ENCODE measurements around the gene SLC9A7.
"Not testable (repeated sequence)": the region's sequence is repeated elsewhere in the genome, so short reads cannot be mapped to it uniquely, and the experiment has no call there.

SLC9A7 gene

GRCh38 chrX:46758956-46759644 is at the start of gene SLC9A7:
SLC9A7 (minus strand) TSS chrX:46759118; CDS start chrX:46759029, 89 bp downstream.
- peak; percentile 56 for DNase-seq (ENCODE audit: low read depth)

DNA sequence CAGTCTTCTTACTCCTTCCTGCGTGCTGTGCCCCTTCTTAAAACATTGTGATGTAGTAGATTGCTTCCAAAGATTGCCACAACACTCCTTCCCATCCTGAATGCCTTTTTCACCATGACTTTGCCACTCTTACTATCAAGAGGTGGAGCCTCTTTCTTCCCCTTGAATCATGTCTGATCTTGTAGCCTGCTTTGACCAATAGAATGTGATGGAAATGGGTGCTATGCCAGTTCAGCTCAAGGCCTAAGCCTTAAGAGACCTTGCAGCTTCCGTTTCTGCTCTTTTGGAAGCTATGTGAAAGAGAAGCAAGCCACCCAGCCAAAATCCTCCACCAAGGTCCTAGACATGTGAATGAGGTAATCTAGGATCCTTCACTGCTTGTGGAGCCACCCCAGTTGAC is 46.4 kb upstream of the SLC9A7 start:
- no peak for DNase-seq (ENCODE audit: low read depth)

- DNase-seq (ENCODE audit: low read depth): no peak
These were observed 44.2 kb upstream of the SLC9A7 start for GRCh38 chrX:46803140-46803539.

- DNase-seq (ENCODE audit: low read depth): peak; percentile 37
These were observed 37.8 kb upstream of the SLC9A7 start for GRCh38 chrX:46796574-46797191.

DNA sequence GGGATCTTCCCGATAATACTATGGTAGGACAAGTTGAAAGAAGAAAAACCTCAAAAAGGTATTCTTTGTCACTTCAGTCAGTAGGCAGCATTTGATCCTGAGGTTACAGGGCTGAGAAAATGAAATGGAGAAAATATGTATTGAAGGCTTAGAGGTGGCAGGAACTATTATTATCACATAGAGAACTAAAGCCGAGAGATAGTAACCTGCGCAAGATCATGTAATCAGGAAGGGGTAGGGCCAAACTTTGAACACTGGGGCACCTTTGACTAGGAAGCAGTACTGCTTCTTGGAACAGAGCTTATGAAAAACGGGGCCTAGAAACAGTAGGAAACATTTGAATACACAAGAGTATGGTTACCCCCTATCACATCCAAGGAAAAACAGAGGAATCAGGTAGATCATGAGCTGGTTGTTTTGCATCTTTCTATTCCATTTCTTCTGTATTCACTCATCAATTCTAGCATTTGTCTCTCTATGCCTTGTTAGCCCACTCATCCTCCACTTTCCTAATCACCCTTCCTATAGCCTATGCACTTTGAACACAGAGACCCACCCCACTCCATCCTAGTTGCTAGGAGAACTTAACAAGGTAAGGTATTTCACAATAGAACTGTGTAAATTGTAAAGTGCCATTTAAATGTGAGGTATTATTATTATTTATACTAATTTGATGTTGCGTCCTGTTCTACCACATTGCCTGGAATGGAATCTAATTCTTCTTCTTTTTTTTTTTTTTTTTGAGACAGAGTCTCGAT is 34.6 kb upstream of the SLC9A7 start:
- no peak for DNase-seq (ENCODE audit: low read depth)

GRCh38 chrX:46792810-46793188 is 33.9 kb upstream of the SLC9A7 start:
- DNase-seq (ENCODE audit: low read depth): no peak

DNA sequence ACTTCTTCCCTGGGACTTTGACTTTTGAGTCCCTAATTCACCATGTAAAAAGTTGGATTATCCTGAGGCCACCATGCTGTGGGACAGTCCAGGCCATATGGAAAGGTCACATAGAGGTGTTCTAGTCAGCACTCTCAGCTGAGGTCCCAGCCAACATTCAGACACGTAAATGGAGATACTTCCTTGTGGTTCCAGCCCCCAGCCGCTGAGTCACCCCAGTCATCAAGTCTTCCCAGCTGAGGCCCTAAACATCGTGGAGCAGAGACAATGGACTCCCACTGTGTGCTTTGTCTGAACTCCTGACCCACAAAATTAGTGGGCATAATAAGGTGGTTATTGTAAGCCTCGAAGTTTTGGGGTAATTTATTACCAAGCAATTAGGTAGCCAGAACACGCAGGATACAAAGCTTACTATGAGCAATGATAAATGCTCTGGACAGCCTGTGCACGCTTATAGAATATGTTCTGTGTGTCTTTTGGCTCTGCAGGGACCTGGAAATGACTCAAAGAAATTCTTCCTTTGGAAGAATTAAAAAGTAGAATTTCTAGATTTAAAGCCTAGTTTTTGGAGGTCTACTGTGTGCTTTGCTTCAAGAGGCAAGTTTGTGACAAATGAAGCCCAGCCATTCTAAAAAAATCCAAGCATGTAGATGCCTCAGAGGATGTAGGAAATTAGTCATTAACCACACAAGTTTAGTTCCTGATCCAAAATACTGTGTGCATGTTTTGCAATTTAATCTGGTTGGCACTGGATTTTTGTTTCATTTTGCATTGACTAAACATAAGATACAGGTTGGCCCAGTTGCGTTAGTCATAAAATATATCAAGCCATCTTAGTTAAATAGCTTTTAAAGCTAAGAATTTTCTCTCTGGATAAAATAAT is 33.2 kb upstream of the SLC9A7 start:
- no peak for DNase-seq (ENCODE audit: low read depth)

- DNase-seq (ENCODE audit: low read depth): no peak
These were observed 30.0 kb upstream of the SLC9A7 start for GRCh38 chrX:46788902-46789301.

DNA sequence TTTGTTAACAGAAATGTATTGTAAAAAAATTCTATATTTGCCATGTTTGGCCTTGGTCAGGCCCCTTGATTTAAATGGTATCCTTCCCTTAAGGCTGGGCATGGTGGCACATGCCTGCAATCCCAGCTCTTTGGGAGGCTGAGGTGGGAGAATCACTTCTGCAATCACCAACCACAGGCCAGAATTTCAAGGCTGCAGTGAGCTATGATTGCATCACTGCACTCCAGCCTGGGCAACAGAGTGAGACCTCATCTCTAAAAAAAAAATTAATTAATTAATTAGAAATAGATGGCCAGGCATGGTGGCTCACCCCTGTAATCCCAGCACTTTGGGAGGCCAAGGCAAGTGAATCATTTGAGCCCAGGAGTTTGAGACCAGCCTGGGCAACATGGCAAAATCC is 25.5 kb upstream of the SLC9A7 start:
- not testable (repeated sequence) for DNase-seq (ENCODE audit: low read depth)

GRCh38 chrX:46782034-46782433 is 23.1 kb upstream of the SLC9A7 start:
- no peak for DNase-seq (ENCODE audit: low read depth)

DNA sequence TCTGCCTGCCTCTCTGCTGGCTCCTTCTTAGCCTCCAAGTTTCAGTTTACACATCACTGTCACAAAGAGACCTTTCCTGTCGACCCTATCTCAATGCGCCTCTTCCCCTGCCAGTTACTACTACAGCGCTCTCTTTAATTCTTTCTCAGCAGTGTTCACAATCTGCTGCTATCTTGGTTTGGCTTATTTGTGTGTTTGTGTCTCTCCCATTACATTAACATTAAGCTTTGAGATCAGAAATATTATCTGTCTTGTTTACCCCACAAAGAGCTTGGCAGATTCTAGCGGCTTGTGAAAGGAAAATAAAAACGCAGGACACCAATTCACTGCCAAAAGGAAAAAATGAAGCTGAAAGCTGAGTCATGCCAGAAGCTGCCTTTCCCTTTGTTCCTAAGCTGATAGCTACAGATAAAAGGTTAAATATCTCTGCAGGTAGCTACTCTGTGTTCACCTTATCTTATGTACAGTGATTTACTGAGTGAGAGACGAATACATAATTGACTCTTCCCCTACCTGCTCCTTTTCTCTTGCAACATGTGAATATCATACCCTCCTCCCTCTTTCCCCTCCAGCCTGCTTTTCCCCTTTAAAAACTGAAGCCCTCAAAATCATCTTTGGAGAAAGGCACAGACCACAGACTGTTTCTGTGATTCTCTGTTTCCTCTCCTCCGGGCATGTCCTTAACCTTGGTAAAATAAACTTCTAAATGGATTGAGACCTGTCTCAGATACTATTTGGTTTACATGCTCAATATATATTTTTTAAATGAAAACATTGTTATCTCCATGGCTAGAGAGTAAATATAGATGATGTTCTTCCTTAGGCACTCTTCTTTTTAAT is 19.3 kb upstream of the SLC9A7 start:
- DNase-seq (ENCODE audit: low read depth): no peak

GRCh38 chrX:46770817-46771163 is 11.9 kb upstream of the SLC9A7 start:
- no peak for DNase-seq (ENCODE audit: low read depth)

DNA sequence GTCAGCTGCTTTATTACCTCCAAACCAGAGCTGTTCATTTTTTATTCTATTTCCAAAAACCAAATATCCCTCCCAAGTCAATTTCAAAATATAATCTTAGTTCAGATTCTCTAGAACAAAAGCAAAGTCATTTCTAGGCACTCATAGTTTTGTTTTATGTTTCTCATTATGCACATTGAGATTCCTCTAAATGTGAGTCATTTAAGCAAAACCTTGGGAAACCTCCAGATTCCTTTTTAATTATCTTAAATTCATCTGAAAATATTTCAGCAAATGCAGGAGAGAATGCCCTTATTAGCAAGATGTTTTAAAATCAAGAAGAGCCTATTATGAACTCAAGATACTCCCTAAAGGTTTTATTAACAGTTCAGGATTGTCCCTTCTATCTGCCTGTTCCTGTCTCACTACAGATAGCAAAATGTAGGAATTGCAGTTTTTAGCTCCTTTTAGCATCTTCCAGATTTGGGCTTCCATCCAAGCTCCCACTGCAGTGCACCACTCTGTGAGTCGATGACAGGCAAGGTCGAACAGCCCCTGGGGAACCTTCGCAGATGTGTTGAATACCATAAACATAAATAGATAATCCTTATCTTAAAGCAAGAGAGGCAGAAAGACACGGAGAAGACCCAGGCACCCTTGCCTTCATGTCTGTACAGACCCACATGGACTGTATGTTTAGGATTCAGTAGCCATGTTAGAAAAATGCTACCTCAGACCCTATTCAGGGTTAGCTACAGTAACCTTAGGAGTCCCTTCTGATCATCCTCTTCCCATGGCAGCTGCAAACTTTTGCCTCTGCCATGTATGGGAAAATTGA is 11.3 kb upstream of the SLC9A7 start:
- no peak for DNase-seq (ENCODE audit: low read depth)

GRCh38 chrX:46762963-46763362 is 4.0 kb upstream of the SLC9A7 start:
- DNase-seq (ENCODE audit: low read depth): no peak

DNA sequence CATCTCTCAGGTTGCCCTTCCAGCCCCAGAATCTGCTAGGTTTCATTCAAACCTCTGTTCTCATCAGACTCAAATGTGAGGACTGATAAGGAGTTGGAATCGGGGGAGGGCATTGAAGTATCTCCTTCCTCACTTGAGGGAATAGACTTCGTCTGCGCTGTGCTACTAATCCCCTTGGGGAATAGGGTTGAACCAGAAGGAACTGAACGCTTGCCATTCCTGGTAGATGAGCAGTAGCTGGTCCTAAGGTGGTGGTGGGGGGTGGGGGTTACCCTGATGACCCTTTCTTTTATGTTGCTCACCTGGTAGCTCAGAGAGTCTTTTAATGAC is 692 bp upstream of the SLC9A7 start:
- no peak for DNase-seq (ENCODE audit: low read depth)

DNA sequence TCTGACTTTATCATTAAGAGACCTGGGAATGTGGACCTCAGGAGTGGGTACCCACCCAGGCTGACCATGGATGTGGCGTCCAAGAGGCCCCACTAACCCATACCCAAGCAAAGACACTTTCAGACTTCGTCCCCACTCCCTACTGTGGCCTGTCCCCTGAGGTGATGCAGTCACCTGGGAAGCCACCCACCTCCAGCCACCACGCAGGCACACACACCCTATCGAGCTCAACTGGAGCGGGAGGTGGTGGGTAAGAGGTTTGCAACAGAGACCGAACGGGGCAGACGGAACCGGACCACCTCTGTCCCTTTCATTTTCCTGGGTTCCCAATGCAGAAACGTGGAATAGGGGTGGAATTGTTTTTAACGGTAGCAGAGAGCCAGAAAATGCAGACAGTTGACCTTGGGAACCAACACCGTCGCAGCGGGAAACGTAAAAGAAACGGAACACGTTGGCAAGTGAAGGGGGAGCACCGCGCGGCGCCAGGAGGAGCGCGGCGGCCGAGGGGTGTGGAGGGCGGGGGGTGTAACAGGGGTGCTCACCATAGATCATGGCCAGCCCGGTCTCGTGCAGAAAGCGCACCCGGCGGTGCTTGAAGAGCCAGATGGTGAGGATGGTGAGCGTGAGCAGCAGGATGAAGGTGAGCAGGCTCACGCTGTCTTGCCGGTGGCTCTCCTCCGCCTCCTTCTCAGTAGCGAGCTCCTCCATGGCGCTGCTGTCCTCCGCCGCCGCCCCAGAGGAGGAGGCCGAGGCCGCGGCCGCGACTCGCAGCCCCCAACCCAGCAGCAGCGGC is 559 bp downstream of the SLC9A7 start:
- DNase-seq (ENCODE audit: low read depth): no peak

- DNase-seq (ENCODE audit: low read depth): no peak
These were observed 1.3 kb downstream of the SLC9A7 start for GRCh38 chrX:46757593-46757992.

DNA sequence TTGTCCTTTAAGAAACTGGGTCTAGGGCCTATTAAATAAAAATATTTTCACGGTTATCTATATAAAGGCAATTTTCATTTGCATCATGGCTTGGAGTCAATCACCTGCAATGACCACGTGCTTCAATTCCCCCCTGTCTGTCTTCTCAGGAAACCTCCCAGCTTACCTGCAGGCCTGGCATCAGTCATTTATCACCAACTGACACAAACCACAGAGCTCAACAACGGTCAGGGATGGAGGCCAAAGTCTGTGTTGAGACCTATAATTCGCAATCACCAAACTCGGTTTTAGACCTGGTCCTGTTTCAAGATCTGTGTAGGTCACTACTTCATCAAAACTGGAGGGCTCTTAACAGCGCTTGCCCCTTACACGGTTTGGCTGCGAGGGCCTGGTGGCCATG is 1.9 kb downstream of the SLC9A7 start:
- DNase-seq (ENCODE audit: low read depth): no peak

DNA sequence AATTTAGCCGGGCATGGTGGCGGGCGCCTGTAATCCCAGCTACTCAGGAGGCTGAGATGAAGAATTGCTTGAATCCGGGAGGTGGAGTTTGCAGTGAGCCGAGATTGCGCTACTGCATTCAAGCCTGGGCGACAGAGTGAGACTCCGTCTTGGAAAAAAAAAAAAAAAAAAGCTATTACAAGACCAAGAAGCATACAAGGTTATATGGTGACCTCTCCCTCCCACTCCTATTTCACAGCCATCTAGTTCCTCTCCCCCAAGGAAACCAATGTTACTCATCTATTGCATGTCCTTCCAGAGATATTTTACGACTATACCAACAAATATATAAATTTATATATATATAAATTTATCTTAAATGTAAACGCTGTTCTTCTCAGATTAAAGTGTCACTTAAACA is 3.2 kb downstream of the SLC9A7 start:
- DNase-seq (ENCODE audit: low read depth): no peak

- DNase-seq (ENCODE audit: low read depth): no peak
These were observed 4.3 kb downstream of the SLC9A7 start for GRCh38 chrX:46754586-46755061.

Data from stimulated activated CD8-positive, alpha-beta memory T cell treated with anti-CD3 and anti-CD28 coated beads, Interleukin-15, amount 100 ng/mL, for 1 hour (primary cell).